HCT116 (cell line): Measurements from ENCODE around the gene TWIST2. TPM values are rescaled to one million over a fixed set of nuclear protein-coding genes. Genes with fewer than 3 reads are reported as not detected.

Experiments used
- ATAC-seq: fragments of 200-7000 bp; cut with Tn5 transposase; 2 replicates; pipeline ENCODE4 v1.9.1; 2020; ENCODE audit warnings: mild to moderate bottlenecking, moderate library complexity
- BruUV-seq: library from RNA; stranded (reverse); fragments of 400-500 nt; replicated peaks from 2 replicates; lab custom pipeline; 2021; lab: Mats Ljungman, UMichigan
- CTCF ChIA-PET: fragments of 300-600 bp; sonication (Branson Sonifier 250); formaldehyde crosslinking; loops from one replicate; lab custom pipeline; 2021; ENCODE audit warnings: antibody characterized with exemption; lab: Charles Lee
- POLR2A ChIA-PET: fragments of 300-600, 350-600 bp; sonication (Branson Sonifier 250); formaldehyde crosslinking; loops from one replicate; lab custom pipeline; 2021; ENCODE audit warnings: antibody characterized with exemption; lab: Charles Lee
- RAD21 ChIA-PET, 2 experiments: fragments of 300-600 bp; sonication (Branson Sonifier 250); formaldehyde crosslinking; loops; one replicate each; lab custom pipeline; 2023; ENCODE audit warnings: low total read pairs in 2 of 2; ENCODE audit not compliant: uncharacterized antibody in 2 of 2, unreplicated experiment in 2 of 2, low non-redundant PET in 1 of 2; lab: Charles Lee
- DNase-seq: peaks from one replicate; pipeline ENCODE4 v3.0.0-alpha.2; 2010; ENCODE audit warnings: low read depth, low spot score
- H2AFZ ChIP-seq: fragments of 200-600 bp; shearing (Covaris generic), sonication (generic); 2 replicates; pipeline ENCODE4 v1.6.1; 2017; ENCODE audit warnings: low read depth, mixed run types, mixed read lengths, antibody characterized with exemption, low read length; ENCODE audit not compliant: poor library complexity, severe bottlenecking
- H3K27ac ChIP-seq: 2 replicates; pipeline ENCODE4 v1.5.1; 2012; ENCODE audit warnings: low read depth, low read length
- H3K27me3 ChIP-seq: fragments of 200-600 bp; sonication (generic); 2 replicates; pipeline ENCODE4 v1.6.1; 2016; ENCODE audit warnings: mixed run types, low read length, mixed read lengths; ENCODE audit not compliant: insufficient read depth
- H3K36me3 ChIP-seq, 2 experiments: fragments of 200-500 bp in 1 of 2; fragments of 200-600 bp in 1 of 2; sonication (Bioruptor generic) in 1 of 2; sonication (generic) in 1 of 2; 2 replicates each; pipeline versions ENCODE4 v1.5.1 to v1.6.1; 2014 to 2016; ENCODE audit warnings: low read length in 2 of 2, inconsistent platforms in 1 of 2, mixed read lengths in 1 of 2, mixed run types in 1 of 2; ENCODE audit not compliant: insufficient read depth in 2 of 2, control insufficient read depth in 1 of 2
- H3K4me1 ChIP-seq, 2 experiments: fragments of 200-600 bp in 1 of 2; sonication (generic) in 1 of 2; 2 replicates each; pipeline versions ENCODE4 v1.5.1 to v1.6.1; 2012 to 2017; ENCODE audit warnings: low read length in 2 of 2, inconsistent platforms in 1 of 2, mild to moderate bottlenecking in 1 of 2, mixed read lengths in 1 of 2, mixed run types in 1 of 2, moderate library complexity in 1 of 2; ENCODE audit not compliant: insufficient read depth in 2 of 2, control insufficient read depth in 1 of 2
- H3K4me2 ChIP-seq: fragments of 200-600 bp; sonication (generic); 2 replicates; pipeline ENCODE4 v1.6.1; 2017; ENCODE audit warnings: mixed run types, low read length, mixed read lengths
- H3K4me3 ChIP-seq, 2 experiments: fragments of 200-600 bp in 1 of 2; sonication (generic) in 1 of 2; replicated peaks in 1 of 2; 2 replicates each; pipeline ENCODE4 v1.5.1; 2011 to 2016; ENCODE audit warnings: low read length in 2 of 2, control low read depth in 1 of 2, low read depth in 1 of 2, mild to moderate bottlenecking in 1 of 2, mixed read lengths in 1 of 2, mixed run types in 1 of 2
- H3K79me2 ChIP-seq: fragments of 200-600 bp; sonication (generic); 2 replicates; pipeline ENCODE4 v1.6.1; 2017; ENCODE audit warnings: mild to moderate bottlenecking, mixed run types, low read length, moderate library complexity, mixed read lengths; ENCODE audit not compliant: insufficient read depth
- H3K9ac ChIP-seq: fragments of 200-600 bp; sonication (generic); 2 replicates; pipeline ENCODE4 v1.6.1; 2016; ENCODE audit warnings: low read length, mixed read lengths
- H3K9me2 ChIP-seq: fragments of 200-600 bp; sonication (generic), shearing (Covaris generic); 2 replicates; pipeline ENCODE4 v1.6.1; 2017; ENCODE audit warnings: mixed run types, mild to moderate bottlenecking, moderate library complexity; ENCODE audit not compliant: insufficient read depth
- H3K9me3 ChIP-seq, 2 experiments: fragments of 200-500 bp in 1 of 2; fragments of 200-600 bp in 1 of 2; sonication (Bioruptor generic) in 1 of 2; sonication (generic) in 1 of 2; 2 replicates each; pipeline ENCODE4 v1.6.1; 2014 to 2017; ENCODE audit warnings: low read length in 2 of 2, mixed read lengths in 2 of 2, inconsistent platforms in 1 of 2, low read depth in 1 of 2, mild to moderate bottlenecking in 1 of 2, mixed run types in 1 of 2, moderate library complexity in 1 of 2; ENCODE audit not compliant: control insufficient read depth in 1 of 2, insufficient read depth in 1 of 2
- H4K20me1 ChIP-seq: fragments of 200-600 bp; sonication (generic), shearing (Covaris generic); 2 replicates; pipeline ENCODE4 v1.6.1; 2017; ENCODE audit warnings: mixed run types, mild to moderate bottlenecking, moderate library complexity; ENCODE audit not compliant: insufficient read depth
- CBX3 ChIP-seq: IDR thresholded peaks from 2 replicates; pipeline ENCODE4 v1.6.1; 2012; ENCODE audit warnings: low read depth
- EGR1 ChIP-seq: IDR thresholded peaks from 2 replicates; pipeline ENCODE4 v1.6.1; 2012; ENCODE audit warnings: low read depth
- EZH2 ChIP-seq: fragments of 200-600 bp; sonication (generic); IDR thresholded peaks from 2 replicates; pipeline ENCODE4 v1.6.1; 2017; ENCODE audit warnings: antibody characterized with exemption, mixed run types
- JUND ChIP-seq: IDR thresholded peaks from 2 replicates; pipeline ENCODE4 v1.6.1; 2012
- POLR2A ChIP-seq: IDR thresholded peaks from 2 replicates; pipeline ENCODE4 v1.7.0; 2011; ENCODE audit warnings: borderline replicate concordance; ENCODE audit not compliant: insufficient read depth, insufficient read length; ENCODE audit errors: extremely low read depth
- POLR2AphosphoS5 ChIP-seq: IDR thresholded peaks from 2 replicates; pipeline ENCODE4 v1.6.1; 2011; ENCODE audit warnings: mild to moderate bottlenecking, low read depth, low read length, moderate library complexity
- RAD21 ChIP-seq: IDR thresholded peaks from 2 replicates; pipeline ENCODE4 v1.6.1; 2012; ENCODE audit warnings: low read depth, mild to moderate bottlenecking
- SIN3A ChIP-seq: IDR thresholded peaks from 2 replicates; pipeline ENCODE4 v1.6.1; 2012; ENCODE audit warnings: low read depth
- SRF ChIP-seq: IDR thresholded peaks from 2 replicates; pipeline ENCODE4 v1.6.1; 2012; ENCODE audit warnings: low read depth
- TCF7L2 ChIP-seq: IDR thresholded peaks from 2 replicates; pipeline ENCODE4 v1.7.0; 2011; ENCODE audit warnings: borderline replicate concordance, inconsistent platforms; ENCODE audit not compliant: insufficient read depth, insufficient read length; ENCODE audit errors: extremely low read depth
- YY1 ChIP-seq: IDR thresholded peaks from 2 replicates; pipeline ENCODE4 v1.6.1; 2011; ENCODE audit warnings: low read length, low read depth, moderate library complexity, mild to moderate bottlenecking; ENCODE audit not compliant: insufficient replicate concordance; ENCODE audit errors: extremely low read depth
- ZFX ChIP-seq: fragments of 450-650 bp; IDR thresholded peaks from 2 replicates; pipeline ENCODE4 v1.6.1; 2017
- ZNF274 ChIP-seq: fragments of 200-500 bp; sonication (Bioruptor generic); IDR thresholded peaks from 2 replicates; pipeline ENCODE4 v1.6.1; 2014; ENCODE audit warnings: mild to moderate bottlenecking, low read depth, low read length, inconsistent platforms
- intact Hi-C: fragments of 100-400 bp; cut with micrococcal nuclease; formaldehyde crosslinking; loops from 2 replicates; pipeline ENCODE4 v1.10.0; 2022
- total RNA-seq: library from RNA; stranded (reverse); gene quantifications from one replicate; pipeline ENCODE4 v1.2.1, GENCODE V29; 2021; ENCODE audit not compliant: unreplicated experiment
- TF ChIP-seq, protein P1 (sequence below): IDR thresholded peaks from 2 replicates; pipeline ENCODE4 v1.6.1; 2012
- TF ChIP-seq, protein P2 (sequence below): IDR thresholded peaks from 2 replicates; pipeline ENCODE4 v1.6.1; 2012; ENCODE audit warnings: low read depth
- TF ChIP-seq, protein P3 (sequence below): IDR thresholded peaks from 2 replicates; pipeline ENCODE4 v1.6.1; 2012

Gene TWIST2
- total RNA-seq, 1 experiment from 2014 or later: not detected

DNA sequence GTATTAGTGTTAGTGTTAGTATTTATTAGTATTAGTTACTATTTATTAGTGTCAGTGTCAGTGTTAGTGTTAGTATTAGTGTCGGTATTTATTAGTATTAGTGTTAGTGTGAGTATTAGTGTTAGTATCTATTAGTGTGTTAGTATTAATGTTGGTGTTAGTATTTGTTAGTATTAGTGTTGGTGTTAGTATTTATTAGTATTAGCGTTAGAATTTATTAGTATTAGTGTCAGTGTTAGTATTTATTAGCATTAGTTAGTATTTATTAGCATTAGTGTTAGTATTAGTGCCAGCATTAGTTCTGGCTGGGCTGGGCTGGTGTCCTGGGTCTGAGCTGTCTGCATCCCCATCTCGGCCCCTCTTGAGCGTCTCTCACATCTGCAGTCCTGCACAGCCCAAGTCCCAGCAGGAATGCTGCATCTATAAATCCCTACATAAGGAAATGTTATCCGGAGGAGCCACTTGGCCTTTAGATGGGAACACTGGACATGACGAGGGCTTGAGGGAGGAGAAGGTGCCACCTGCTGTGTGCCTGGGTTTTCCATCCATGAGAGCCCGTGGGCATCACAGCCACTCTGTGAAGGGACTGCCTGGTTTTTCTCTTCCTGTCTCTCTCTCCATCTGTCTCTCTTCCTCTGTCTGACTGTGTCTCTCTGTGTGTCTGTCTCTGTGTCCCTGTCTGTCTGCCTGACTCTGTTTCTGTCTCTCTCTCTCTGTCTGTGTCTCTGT, 33.6 kb downstream of the TWIST2 start:
- ATAC-seq (no peak), DNase-seq (no peak)
- ChIA-PET POLR2A (no interaction called here), CTCF (no interaction called here), RAD21 (no interaction called here)
- H3K27me3 ChIP-seq: no peaks in the 10 kb centered on the region; the same call in 1 of the 2 replicates
- no peaks in the 10 kb centered on the region for H3K9me2 ChIP-seq
- no peak overlapping the region for H2AFZ ChIP-seq
- no peaks in the 10 kb centered on the region for H3K4me1 ChIP-seq
- no peaks in the 10 kb centered on the region for H3K36me3 ChIP-seq
- intact Hi-C loops: no loop called here
- no peak overlapping the region for H3K4me2 ChIP-seq
- BruUV-seq: no TSS peak
- no peaks in the 10 kb centered on the region for H3K9me3 ChIP-seq
- no peak overlapping the region for H3K27ac ChIP-seq
- H4K20me1 ChIP-seq: no peaks in the 10 kb centered on the region
- H3K9ac ChIP-seq: no peak overlapping the region
- no peak overlapping the region for H3K4me3 ChIP-seq
- H3K79me2 ChIP-seq: no peaks in the 10 kb centered on the region
- TF ChIP-seq SIN3A (no peak), ZNF274 (no peak), RAD21 (no peak)

DNA sequence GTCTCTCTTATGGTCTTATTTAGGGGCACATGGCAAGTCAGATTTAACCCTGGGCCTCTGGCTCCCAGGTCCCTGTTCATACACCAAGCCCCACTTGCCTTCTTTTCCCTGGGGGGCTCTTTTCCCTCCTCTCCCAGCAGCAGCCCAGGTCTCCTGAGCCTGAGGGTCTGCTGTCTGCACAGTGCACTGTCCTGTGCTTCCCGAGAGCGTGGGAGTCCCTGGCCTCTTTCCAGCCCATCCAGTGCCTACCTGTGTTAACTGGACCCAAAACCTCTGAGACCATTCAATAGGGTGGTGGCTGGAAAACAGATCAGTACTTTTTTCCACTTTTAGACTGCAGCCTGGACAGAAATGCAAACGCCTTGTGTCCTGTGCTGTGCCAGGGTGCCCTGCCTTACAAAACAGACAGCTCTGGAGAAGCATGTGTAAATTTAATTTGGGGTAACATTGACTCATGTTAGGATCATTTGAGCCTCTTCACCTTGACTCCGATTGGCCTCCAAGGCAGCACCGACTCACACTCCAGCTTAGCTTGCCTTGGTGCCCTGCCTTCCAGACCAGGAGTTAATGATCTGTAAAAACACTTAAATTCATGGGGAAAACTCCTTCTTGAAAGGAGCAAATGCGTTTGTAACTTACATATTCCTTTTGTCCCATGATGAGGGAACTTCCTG, 34.3 kb downstream of the TWIST2 start:
- Histone ChIP-seq H3K36me3 (no peaks in the 10 kb centered on the region), H3K9me3 (no peaks in the 10 kb centered on the region), H3K27ac (no peak overlapping the region), H4K20me1 (no peaks in the 10 kb centered on the region), H3K79me2 (no peaks in the 10 kb centered on the region), H3K4me1 (no peaks in the 10 kb centered on the region), H3K9me2 (no peaks in the 10 kb centered on the region), H3K27me3 (no peaks in the 10 kb centered on the region), H3K4me3 (no peak overlapping the region), H3K4me2 (no peak overlapping the region), H3K9ac (no peak overlapping the region), H2AFZ (no peak overlapping the region)
- RAD21 ChIA-PET: no interaction called here
- DNase-seq (no peak), ATAC-seq (no peak)
- intact Hi-C loops: no loop called here
- CTCF ChIA-PET: no interaction called here
- POLR2A ChIA-PET: no interaction called here
- BruUV-seq: no TSS peak
- TF ChIP-seq POLR2A (no peak), EGR1 (no peak), SIN3A (no peak), SRF (no peak), TCF7L2 (no peak), YY1 (no peak), RAD21 (no peak), POLR2AphosphoS5 (no peak), CBX3 (no peak), ZFX (no peak), EZH2 (no peak), JUND (no peak)
- TF ChIP-seq, protein P1, sequence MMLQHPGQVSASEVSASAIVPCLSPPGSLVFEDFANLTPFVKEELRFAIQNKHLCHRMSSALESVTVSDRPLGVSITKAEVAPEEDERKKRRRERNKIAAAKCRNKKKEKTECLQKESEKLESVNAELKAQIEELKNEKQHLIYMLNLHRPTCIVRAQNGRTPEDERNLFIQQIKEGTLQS: no peak
- TF ChIP-seq, protein P2, sequence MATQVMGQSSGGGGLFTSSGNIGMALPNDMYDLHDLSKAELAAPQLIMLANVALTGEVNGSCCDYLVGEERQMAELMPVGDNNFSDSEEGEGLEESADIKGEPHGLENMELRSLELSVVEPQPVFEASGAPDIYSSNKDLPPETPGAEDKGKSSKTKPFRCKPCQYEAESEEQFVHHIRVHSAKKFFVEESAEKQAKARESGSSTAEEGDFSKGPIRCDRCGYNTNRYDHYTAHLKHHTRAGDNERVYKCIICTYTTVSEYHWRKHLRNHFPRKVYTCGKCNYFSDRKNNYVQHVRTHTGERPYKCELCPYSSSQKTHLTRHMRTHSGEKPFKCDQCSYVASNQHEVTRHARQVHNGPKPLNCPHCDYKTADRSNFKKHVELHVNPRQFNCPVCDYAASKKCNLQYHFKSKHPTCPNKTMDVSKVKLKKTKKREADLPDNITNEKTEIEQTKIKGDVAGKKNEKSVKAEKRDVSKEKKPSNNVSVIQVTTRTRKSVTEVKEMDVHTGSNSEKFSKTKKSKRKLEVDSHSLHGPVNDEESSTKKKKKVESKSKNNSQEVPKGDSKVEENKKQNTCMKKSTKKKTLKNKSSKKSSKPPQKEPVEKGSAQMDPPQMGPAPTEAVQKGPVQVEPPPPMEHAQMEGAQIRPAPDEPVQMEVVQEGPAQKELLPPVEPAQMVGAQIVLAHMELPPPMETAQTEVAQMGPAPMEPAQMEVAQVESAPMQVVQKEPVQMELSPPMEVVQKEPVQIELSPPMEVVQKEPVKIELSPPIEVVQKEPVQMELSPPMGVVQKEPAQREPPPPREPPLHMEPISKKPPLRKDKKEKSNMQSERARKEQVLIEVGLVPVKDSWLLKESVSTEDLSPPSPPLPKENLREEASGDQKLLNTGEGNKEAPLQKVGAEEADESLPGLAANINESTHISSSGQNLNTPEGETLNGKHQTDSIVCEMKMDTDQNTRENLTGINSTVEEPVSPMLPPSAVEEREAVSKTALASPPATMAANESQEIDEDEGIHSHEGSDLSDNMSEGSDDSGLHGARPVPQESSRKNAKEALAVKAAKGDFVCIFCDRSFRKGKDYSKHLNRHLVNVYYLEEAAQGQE: no peak
- TF ChIP-seq, protein P3, sequence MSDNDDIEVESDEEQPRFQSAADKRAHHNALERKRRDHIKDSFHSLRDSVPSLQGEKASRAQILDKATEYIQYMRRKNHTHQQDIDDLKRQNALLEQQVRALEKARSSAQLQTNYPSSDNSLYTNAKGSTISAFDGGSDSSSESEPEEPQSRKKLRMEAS: no peak
